ENCODE measurements around the gene UQCRC1. TPM values are rescaled to one million over a fixed set of nuclear protein-coding genes. Genes with fewer than 3 reads are reported as not detected.

The UQCRC1 gene
- total RNA-seq, 1 experiment from 2014 or later: 227 TPM

DNA sequence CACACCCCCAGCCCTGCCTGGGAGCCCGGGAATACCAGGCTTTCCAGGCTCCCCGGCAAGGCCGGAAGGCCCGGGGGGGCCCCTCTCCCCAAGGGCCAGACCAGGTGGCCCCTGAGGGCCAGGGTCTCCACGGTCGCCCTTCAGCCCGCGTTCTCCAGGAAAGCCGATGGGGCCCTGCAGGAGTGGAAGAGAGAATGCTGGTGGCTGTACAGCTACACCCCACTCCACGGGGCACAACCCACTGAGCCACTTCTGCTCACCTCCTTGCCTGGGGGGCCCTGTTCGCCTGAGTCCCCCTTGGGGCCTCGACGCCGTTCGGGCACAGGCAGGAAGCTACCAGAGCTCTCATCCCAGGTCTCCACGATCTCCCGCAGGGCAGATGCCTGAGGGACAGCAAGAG is 34.1 kb downstream of the UQCRC1 start:
- BruUV-seq (replicated peaks): no TSS peak
- H3K27me3 ChIP-seq (ENCODE audit: control insufficient read depth, insufficient read depth, low read length): no peaks in the 10 kb centered on the region
- H3K27ac ChIP-seq (ENCODE audit: low read length): no peak overlapping the region
- no peaks in the 10 kb centered on the region for H3K36me3 ChIP-seq (ENCODE audit: control insufficient read depth, insufficient read depth, low read length)
- no peak for DNase-seq (ENCODE audit: low read depth, low spot score)
- no peaks in the 10 kb centered on the region for H3K4me1 ChIP-seq (ENCODE audit: control insufficient read depth, insufficient read depth, low read length)
- H3K9me3 ChIP-seq (ENCODE audit: control insufficient read depth, insufficient read depth, low read depth, low read length): no peaks in the 10 kb centered on the region
- no peak overlapping the region for H3K4me3 ChIP-seq (ENCODE audit: low read depth in 2 of 2, low read length in 2 of 2)
- ChIA-PET CTCF (no interaction called here), POLR2A (interaction anchor here (0.6 kb wide), 1 partner anchor 1621 kb away, joined by 3 read pairs; no protein-coding TSS in a partner anchor)
- no peak for ATAC-seq
- TF ChIP-seq REST (IDR thresholded peaks at IDR 0.05; ENCODE audit: insufficient read depth in 1 of 2, low read depth in 2 of 2, low read length in 1 of 2): no peak
- TF ChIP-seq, protein P1, sequence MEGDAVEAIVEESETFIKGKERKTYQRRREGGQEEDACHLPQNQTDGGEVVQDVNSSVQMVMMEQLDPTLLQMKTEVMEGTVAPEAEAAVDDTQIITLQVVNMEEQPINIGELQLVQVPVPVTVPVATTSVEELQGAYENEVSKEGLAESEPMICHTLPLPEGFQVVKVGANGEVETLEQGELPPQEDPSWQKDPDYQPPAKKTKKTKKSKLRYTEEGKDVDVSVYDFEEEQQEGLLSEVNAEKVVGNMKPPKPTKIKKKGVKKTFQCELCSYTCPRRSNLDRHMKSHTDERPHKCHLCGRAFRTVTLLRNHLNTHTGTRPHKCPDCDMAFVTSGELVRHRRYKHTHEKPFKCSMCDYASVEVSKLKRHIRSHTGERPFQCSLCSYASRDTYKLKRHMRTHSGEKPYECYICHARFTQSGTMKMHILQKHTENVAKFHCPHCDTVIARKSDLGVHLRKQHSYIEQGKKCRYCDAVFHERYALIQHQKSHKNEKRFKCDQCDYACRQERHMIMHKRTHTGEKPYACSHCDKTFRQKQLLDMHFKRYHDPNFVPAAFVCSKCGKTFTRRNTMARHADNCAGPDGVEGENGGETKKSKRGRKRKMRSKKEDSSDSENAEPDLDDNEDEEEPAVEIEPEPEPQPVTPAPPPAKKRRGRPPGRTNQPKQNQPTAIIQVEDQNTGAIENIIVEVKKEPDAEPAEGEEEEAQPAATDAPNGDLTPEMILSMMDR (IDR thresholded peaks at IDR 0.05): no peak
- TF ChIP-seq POLR2AphosphoS5 (IDR thresholded peaks at IDR 0.05; ENCODE audit: low read depth, low read length): no peak
- TF ChIP-seq SIN3A (IDR thresholded peaks at IDR 0.05; ENCODE audit: borderline replicate concordance, insufficient read depth, low read depth, low read length): no peak
- TF ChIP-seq TCF7L2 (IDR thresholded peaks at IDR 0.05; ENCODE audit: low read depth, low read length): no peak
- in situ Hi-C loops (cut with HindIII; ENCODE audit: low pct_unique_long_range_greater_than_20kb, low sequenced_read_pairs): no loop called here
- intact Hi-C loops (cut with micrococcal nuclease; ENCODE audit: unreplicated experiment): no loop called here

- in situ Hi-C loops (cut with HindIII; ENCODE audit: low pct_unique_long_range_greater_than_20kb, low sequenced_read_pairs) (no loop called here), intact Hi-C loops (cut with micrococcal nuclease; ENCODE audit: unreplicated experiment) (no loop called here)
- CTCF ChIA-PET: no interaction called here
- ATAC-seq (no peak), DNase-seq (ENCODE audit: low read depth, low spot score) (no peak)
- no peaks in the 10 kb centered on the region for H3K27me3 ChIP-seq (ENCODE audit: control insufficient read depth, insufficient read depth, low read length)
- H3K4me1 ChIP-seq (ENCODE audit: control insufficient read depth, insufficient read depth, low read length): no peaks in the 10 kb centered on the region
- POLR2A ChIA-PET: no interaction called here
- no peaks in the 10 kb centered on the region for H3K36me3 ChIP-seq (ENCODE audit: control insufficient read depth, insufficient read depth, low read length)
- TF ChIP-seq TCF7L2 (IDR thresholded peaks at IDR 0.05; ENCODE audit: low read depth, low read length): no peak
- TF ChIP-seq POLR2AphosphoS5 (IDR thresholded peaks at IDR 0.05; ENCODE audit: low read depth, low read length): no peak
- TF ChIP-seq SIN3A (IDR thresholded peaks at IDR 0.05; ENCODE audit: borderline replicate concordance, insufficient read depth, low read depth, low read length): no peak
- TF ChIP-seq, protein P1 (IDR thresholded peaks at IDR 0.05): no peak
- no peak for TF ChIP-seq REST (IDR thresholded peaks at IDR 0.05; ENCODE audit: insufficient read depth in 1 of 2, low read depth in 2 of 2, low read length in 1 of 2)
- H3K9me3 ChIP-seq (ENCODE audit: control insufficient read depth, insufficient read depth, low read depth, low read length): no peaks in the 10 kb centered on the region
- H3K27ac ChIP-seq (ENCODE audit: low read length): no peak overlapping the region
- BruUV-seq (replicated peaks): no TSS peak
- no peak overlapping the region for H3K4me3 ChIP-seq (ENCODE audit: low read depth in 2 of 2, low read length in 2 of 2)
Observed at GRCh38 chr3:48573973-48574585, 35.4 kb downstream of the UQCRC1 start.
